ENCODE results near the gene NF1. TPM values are rescaled to one million over a fixed set of nuclear protein-coding genes. Genes with fewer than 3 reads are reported as not detected.

NF1 gene
- polyA plus RNA-seq, 1 of the 3 experiments (the other 2 are of a cell fraction), result 19.6 TPM

GRCh38 chr17:31418773-31419350 is 324.1 kb downstream of the NF1 start:
- no peak for DNase-seq
- CTCF ChIA-PET, result interaction anchor here (4.3 kb wide), 1 partner anchor 29 kb away, joined by 12 read pairs; no protein-coding TSS in a partner anchor

GRCh38 chr17:31422443-31422842 is 327.7 kb downstream of the NF1 start:
- TF ChIP-seq FOSL2 (IDR thresholded peaks at IDR 0.05; ENCODE audit: borderline replicate concordance, low read depth), result no peak
- no peak for TF ChIP-seq ELF1 (IDR thresholded peaks at IDR 0.05)
- no peak for TF ChIP-seq GATA2 (CRISPR knock-in tag; IDR thresholded peaks at IDR 0.05)
- no peak for TF ChIP-seq RXRA (IDR thresholded peaks at IDR 0.05; ENCODE audit: borderline replicate concordance, low read depth)
- no peak for TF ChIP-seq FOXM1 (IDR thresholded peaks at IDR 0.05; ENCODE audit: low read depth)
- no peak for TF ChIP-seq USF1 (IDR thresholded peaks at IDR 0.05; ENCODE audit: borderline replicate concordance, low read depth)
- no peak for TF ChIP-seq CTCF (IDR thresholded peaks at IDR 0.05)
- no peak for TF ChIP-seq EZH2phosphoT487 (IDR thresholded peaks at IDR 0.05; ENCODE audit: borderline replicate concordance, low read depth)
- TF ChIP-seq SMC3 (IDR thresholded peaks at IDR 0.05; ENCODE audit: low read depth, low read length), result no peak
- no peak for TF ChIP-seq MEF2A (IDR thresholded peaks at IDR 0.05; ENCODE audit: borderline replicate concordance, low read depth)
- TF ChIP-seq NFIC (IDR thresholded peaks at IDR 0.05; ENCODE audit: borderline replicate concordance), result no peak
- no peak for TF ChIP-seq ZBTB33 (IDR thresholded peaks at IDR 0.05; ENCODE audit: borderline replicate concordance, low read depth)
- TF ChIP-seq MXI1 (IDR thresholded peaks at IDR 0.05; ENCODE audit: low read depth, low read length), result no peak
- no peak for TF ChIP-seq FOXJ3 (CRISPR knock-in tag; IDR thresholded peaks at IDR 0.05)
- TF ChIP-seq SIN3A (IDR thresholded peaks at IDR 0.05; ENCODE audit: borderline replicate concordance, low read depth, low read length), result no peak
- no peak for TF ChIP-seq IRF3 (IDR thresholded peaks at IDR 0.05; ENCODE audit: low read depth, low read length)
- TF ChIP-seq JUND (IDR thresholded peaks at IDR 0.05), result no peak
- POLR2A ChIA-PET, result no interaction called here
- Histone ChIP-seq H3K36me3 (replicated peaks in 1 of 2; ENCODE audit: control insufficient read depth in 1 of 2, insufficient read depth in 2 of 2, low read length in 1 of 2) (no peaks in the 10 kb centered on the region), H3K4me2 (no peak overlapping the region), H3K9me3 (no peaks in the 10 kb centered on the region), H3K9ac (no peak overlapping the region), H3K4me3 (ENCODE audit: low read depth in 2 of 2, low read length in 1 of 2) (no peak overlapping the region), H3F3A (replicated peaks; ENCODE audit: insufficient read depth) (no peaks in the 10 kb centered on the region), H4K20me1 (ENCODE audit: insufficient read depth) (no peaks in the 10 kb centered on the region), H3K9me2 (no peaks in the 10 kb centered on the region), H2AFZ (ENCODE audit: low read depth) (no peak overlapping the region), H3K27me3 (ENCODE audit: insufficient read depth) (no peaks in the 10 kb centered on the region), H3K79me2 (ENCODE audit: insufficient read depth) (no peaks in the 10 kb centered on the region), H3K4me1 (ENCODE audit: control insufficient read depth in 1 of 2, insufficient read depth in 2 of 2, low read depth in 1 of 2, low read length in 1 of 2) (peaks cover 0 to 15% of the 10 kb centered on the region in 2 experiments; a peak in 2 of 4 replicates), H3K27ac (ENCODE audit: low read depth in 2 of 2, low read length in 1 of 2) (no peak overlapping the region)
- no peak for DNase-seq
- WGBS (ENCODE audit: low lambda C conversion rate), result 61% methylated on average over 3 of the region's 3 CpGs
- CTCF ChIA-PET, result interaction anchor here (0.9 to 5.2 kb wide), 3 partner anchors 9 to 95 kb away, joined by 4 to 29 read pairs (median 10); no protein-coding TSS in a partner anchor

More at GRCh38 chr17:31418773-31419350, 324.1 kb downstream of the NF1 start:
- no peak overlapping the region for H3K4me2 ChIP-seq
- H3K36me3 ChIP-seq (replicated peaks in 1 of 2; ENCODE audit: control insufficient read depth in 1 of 2, insufficient read depth in 2 of 2, low read length in 1 of 2), result no peaks in the 10 kb centered on the region
- H3K79me2 ChIP-seq (ENCODE audit: insufficient read depth), result no peaks in the 10 kb centered on the region
- no peak overlapping the region for H3K9ac ChIP-seq
- H3K27me3 ChIP-seq (ENCODE audit: insufficient read depth), result no peaks in the 10 kb centered on the region
- POLR2A ChIA-PET, result no interaction called here
- no peaks in the 10 kb centered on the region for H4K20me1 ChIP-seq (ENCODE audit: insufficient read depth)
- H2AFZ ChIP-seq (ENCODE audit: low read depth), result no peak overlapping the region
- 58% methylated on average over 6 of the region's 6 CpGs for WGBS (ENCODE audit: low lambda C conversion rate)
- no peak overlapping the region for H3K4me3 ChIP-seq (ENCODE audit: low read depth in 2 of 2, low read length in 1 of 2)
- H3K9me2 ChIP-seq, result no peaks in the 10 kb centered on the region
- no peaks in the 10 kb centered on the region for H3F3A ChIP-seq (replicated peaks; ENCODE audit: insufficient read depth)
- no peak overlapping the region for H3K27ac ChIP-seq (ENCODE audit: low read depth in 2 of 2, low read length in 1 of 2)
- TF ChIP-seq NFIC (IDR thresholded peaks at IDR 0.05; ENCODE audit: borderline replicate concordance) (no peak), CHD2 (IDR thresholded peaks at IDR 0.05; ENCODE audit: low read length, partially characterized antibody) (no peak), TAF1 (IDR thresholded peaks at IDR 0.05; ENCODE audit: borderline replicate concordance, low read depth, low read length) (no peak)
- no peaks in the 10 kb centered on the region for H3K9me3 ChIP-seq
- peaks cover 0 to 16% of the 10 kb centered on the region in 2 experiments; a peak in 1 of 4 replicates for H3K4me1 ChIP-seq (ENCODE audit: control insufficient read depth in 1 of 2, insufficient read depth in 2 of 2, low read depth in 1 of 2, low read length in 1 of 2)
